ENCODE results near the gene TNKS1BP1. TPM values are rescaled to one million over a fixed set of nuclear protein-coding genes. Genes with fewer than 3 reads are reported as not detected.

The TNKS1BP1 gene
- polyA plus RNA-seq, 1 of the 3 experiments (the other 2 are of a cell fraction): 43.3 TPM

DNA sequence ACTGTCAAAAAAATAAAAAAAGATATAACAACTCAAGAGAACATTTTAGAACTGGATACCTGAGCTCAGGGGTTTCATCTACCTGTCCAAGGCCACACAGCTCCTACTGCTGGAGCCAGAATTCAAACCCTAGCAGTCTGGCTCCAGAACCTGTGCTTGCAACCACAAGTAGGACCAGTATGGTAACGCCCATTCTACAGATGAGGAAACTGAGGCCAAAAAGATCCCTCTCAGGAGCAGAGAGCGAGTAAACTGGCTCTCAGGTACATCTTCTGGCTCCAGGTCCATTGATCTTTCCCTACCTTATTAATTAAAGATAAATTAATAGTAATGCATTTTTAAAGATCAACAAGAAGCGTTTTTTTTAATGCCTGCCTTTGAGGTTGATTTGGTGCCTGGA is 32.6 kb upstream of the TNKS1BP1 start:
- CTCF ChIA-PET: interaction anchor here (0.7 to 2.4 kb wide), 5 partner anchors 11 to 101 kb away, joined by 3 to 12 read pairs (median 3); no protein-coding TSS in a partner anchor

DNA sequence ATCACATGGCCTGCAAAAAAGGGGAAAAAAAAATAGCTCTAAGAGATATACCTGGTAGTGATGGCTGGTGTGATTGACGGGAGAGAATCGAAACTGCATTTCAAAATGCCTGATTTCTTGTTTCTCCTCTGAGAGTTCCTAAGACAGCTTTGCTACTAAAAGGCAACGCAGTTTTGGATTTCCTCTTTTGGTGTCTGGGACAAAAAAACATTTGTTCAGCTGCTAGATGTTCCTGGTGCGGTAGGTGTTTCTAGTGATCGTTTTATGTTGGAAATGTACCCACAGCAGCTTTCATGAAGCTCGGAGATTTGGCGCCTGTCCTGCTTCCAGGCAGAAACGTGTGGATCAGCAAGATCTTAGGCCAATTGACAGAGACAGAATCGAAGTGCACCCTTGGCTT is 31.5 kb upstream of the TNKS1BP1 start:
- Histone ChIP-seq H3K4me2 (no peak overlapping the region), H4K20me1 (ENCODE audit: insufficient read depth) (no peaks in the 10 kb centered on the region), H3K9me3 (no peaks in the 10 kb centered on the region), H3K79me2 (ENCODE audit: insufficient read depth) (no peaks in the 10 kb centered on the region), H2AFZ (ENCODE audit: low read depth) (no peak overlapping the region), H3K27me3 (ENCODE audit: insufficient read depth) (peaks cover 4% of the 10 kb centered on the region; the same call in 1 of the 2 replicates), H3K36me3 (replicated peaks in 1 of 2; ENCODE audit: control insufficient read depth in 1 of 2, insufficient read depth in 2 of 2, low read length in 1 of 2) (no peaks in the 10 kb centered on the region), H3K27ac (ENCODE audit: low read depth in 2 of 2, low read length in 1 of 2) (no peak overlapping the region), H3K4me3 (ENCODE audit: low read depth in 2 of 2, low read length in 1 of 2) (no peak overlapping the region), H3K9me2 (no peaks in the 10 kb centered on the region), H3K9ac (no peak overlapping the region), H3K4me1 (ENCODE audit: control insufficient read depth in 1 of 2, insufficient read depth in 2 of 2, low read depth in 1 of 2, low read length in 1 of 2) (no peaks in the 10 kb centered on the region; a peak in 1 of 4 replicates), H3F3A (replicated peaks; ENCODE audit: insufficient read depth) (no peaks in the 10 kb centered on the region)
- 62% methylated on average over 9 of the region's 9 CpGs for WGBS (ENCODE audit: low lambda C conversion rate)
- POLR2A ChIA-PET: no interaction called here
- no peak for TF ChIP-seq MXI1 (IDR thresholded peaks at IDR 0.05; ENCODE audit: low read depth, low read length)
- TF ChIP-seq, protein P1, sequence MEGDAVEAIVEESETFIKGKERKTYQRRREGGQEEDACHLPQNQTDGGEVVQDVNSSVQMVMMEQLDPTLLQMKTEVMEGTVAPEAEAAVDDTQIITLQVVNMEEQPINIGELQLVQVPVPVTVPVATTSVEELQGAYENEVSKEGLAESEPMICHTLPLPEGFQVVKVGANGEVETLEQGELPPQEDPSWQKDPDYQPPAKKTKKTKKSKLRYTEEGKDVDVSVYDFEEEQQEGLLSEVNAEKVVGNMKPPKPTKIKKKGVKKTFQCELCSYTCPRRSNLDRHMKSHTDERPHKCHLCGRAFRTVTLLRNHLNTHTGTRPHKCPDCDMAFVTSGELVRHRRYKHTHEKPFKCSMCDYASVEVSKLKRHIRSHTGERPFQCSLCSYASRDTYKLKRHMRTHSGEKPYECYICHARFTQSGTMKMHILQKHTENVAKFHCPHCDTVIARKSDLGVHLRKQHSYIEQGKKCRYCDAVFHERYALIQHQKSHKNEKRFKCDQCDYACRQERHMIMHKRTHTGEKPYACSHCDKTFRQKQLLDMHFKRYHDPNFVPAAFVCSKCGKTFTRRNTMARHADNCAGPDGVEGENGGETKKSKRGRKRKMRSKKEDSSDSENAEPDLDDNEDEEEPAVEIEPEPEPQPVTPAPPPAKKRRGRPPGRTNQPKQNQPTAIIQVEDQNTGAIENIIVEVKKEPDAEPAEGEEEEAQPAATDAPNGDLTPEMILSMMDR (IDR thresholded peaks at IDR 0.05): no peak
- TF ChIP-seq TEAD4 (IDR thresholded peaks at IDR 0.05; ENCODE audit: borderline replicate concordance, insufficient read depth): no peak
- no peak for TF ChIP-seq POLR2AphosphoS5 (IDR thresholded peaks at IDR 0.05; ENCODE audit: low read depth, low read length)
- no peak for TF ChIP-seq MEF2A (IDR thresholded peaks at IDR 0.05; ENCODE audit: borderline replicate concordance, low read depth)
- TF ChIP-seq SMC3 (IDR thresholded peaks at IDR 0.05; ENCODE audit: low read depth, low read length): no peak
- TF ChIP-seq, protein P2, sequence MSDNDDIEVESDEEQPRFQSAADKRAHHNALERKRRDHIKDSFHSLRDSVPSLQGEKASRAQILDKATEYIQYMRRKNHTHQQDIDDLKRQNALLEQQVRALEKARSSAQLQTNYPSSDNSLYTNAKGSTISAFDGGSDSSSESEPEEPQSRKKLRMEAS (IDR thresholded peaks at IDR 0.05; ENCODE audit: low read depth): no peak
- no peak for DNase-seq
- CTCF ChIA-PET: interaction anchor here (0.8 to 2.4 kb wide), 3 partner anchors 10 to 137 kb away, joined by 3 to 12 read pairs (median 7); no protein-coding TSS in a partner anchor

More for the DNA sequence above, 32.6 kb upstream of the TNKS1BP1 start:
- Histone ChIP-seq H3K9me2 (no peaks in the 10 kb centered on the region), H3K9ac (no peak overlapping the region), H3K79me2 (ENCODE audit: insufficient read depth) (no peaks in the 10 kb centered on the region), H3K4me1 (ENCODE audit: control insufficient read depth in 1 of 2, insufficient read depth in 2 of 2, low read depth in 1 of 2, low read length in 1 of 2) (no peaks in the 10 kb centered on the region; a peak in 1 of 4 replicates), H3K36me3 (replicated peaks in 1 of 2; ENCODE audit: control insufficient read depth in 1 of 2, insufficient read depth in 2 of 2, low read length in 1 of 2) (no peaks in the 10 kb centered on the region), H3F3A (replicated peaks; ENCODE audit: insufficient read depth) (no peaks in the 10 kb centered on the region), H2AFZ (ENCODE audit: low read depth) (no peak overlapping the region), H3K27ac (ENCODE audit: low read depth in 2 of 2, low read length in 1 of 2) (no peak overlapping the region), H4K20me1 (ENCODE audit: insufficient read depth) (no peaks in the 10 kb centered on the region), H3K4me2 (no peak overlapping the region), H3K9me3 (no peaks in the 10 kb centered on the region), H3K27me3 (ENCODE audit: insufficient read depth) (peaks cover 4% of the 10 kb centered on the region; the same call in 1 of the 2 replicates), H3K4me3 (ENCODE audit: low read depth in 2 of 2, low read length in 1 of 2) (no peak overlapping the region)
- POLR2A ChIA-PET: no interaction called here
- DNase-seq: no peak
- WGBS (ENCODE audit: low lambda C conversion rate): 51% methylated on average over 3 of the region's 3 CpGs
- TF ChIP-seq, protein P3, sequence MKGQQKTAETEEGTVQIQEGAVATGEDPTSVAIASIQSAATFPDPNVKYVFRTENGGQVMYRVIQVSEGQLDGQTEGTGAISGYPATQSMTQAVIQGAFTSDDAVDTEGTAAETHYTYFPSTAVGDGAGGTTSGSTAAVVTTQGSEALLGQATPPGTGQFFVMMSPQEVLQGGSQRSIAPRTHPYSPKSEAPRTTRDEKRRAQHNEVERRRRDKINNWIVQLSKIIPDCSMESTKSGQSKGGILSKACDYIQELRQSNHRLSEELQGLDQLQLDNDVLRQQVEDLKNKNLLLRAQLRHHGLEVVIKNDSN (IDR thresholded peaks at IDR 0.05; ENCODE audit: borderline replicate concordance, low read depth): no peak
- TF ChIP-seq, protein P4, sequence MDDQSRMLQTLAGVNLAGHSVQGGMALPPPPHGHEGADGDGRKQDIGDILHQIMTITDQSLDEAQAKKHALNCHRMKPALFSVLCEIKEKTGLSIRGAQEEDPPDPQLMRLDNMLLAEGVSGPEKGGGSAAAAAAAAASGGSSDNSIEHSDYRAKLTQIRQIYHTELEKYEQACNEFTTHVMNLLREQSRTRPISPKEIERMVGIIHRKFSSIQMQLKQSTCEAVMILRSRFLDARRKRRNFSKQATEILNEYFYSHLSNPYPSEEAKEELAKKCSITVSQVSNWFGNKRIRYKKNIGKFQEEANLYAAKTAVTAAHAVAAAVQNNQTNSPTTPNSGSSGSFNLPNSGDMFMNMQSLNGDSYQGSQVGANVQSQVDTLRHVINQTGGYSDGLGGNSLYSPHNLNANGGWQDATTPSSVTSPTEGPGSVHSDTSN (IDR thresholded peaks at IDR 0.05): no peak
- TF ChIP-seq FOXJ3 (CRISPR knock-in tag; IDR thresholded peaks at IDR 0.05): no peak
- TF ChIP-seq EZH2phosphoT487 (IDR thresholded peaks at IDR 0.05; ENCODE audit: borderline replicate concordance, low read depth): no peak
- no peak for TF ChIP-seq EP300 (IDR thresholded peaks at IDR 0.05; ENCODE audit: borderline replicate concordance in 1 of 2, low read depth in 1 of 2, low read length in 1 of 2)
- no peak for TF ChIP-seq ELF1 (IDR thresholded peaks at IDR 0.05)
- TF ChIP-seq, protein P5, sequence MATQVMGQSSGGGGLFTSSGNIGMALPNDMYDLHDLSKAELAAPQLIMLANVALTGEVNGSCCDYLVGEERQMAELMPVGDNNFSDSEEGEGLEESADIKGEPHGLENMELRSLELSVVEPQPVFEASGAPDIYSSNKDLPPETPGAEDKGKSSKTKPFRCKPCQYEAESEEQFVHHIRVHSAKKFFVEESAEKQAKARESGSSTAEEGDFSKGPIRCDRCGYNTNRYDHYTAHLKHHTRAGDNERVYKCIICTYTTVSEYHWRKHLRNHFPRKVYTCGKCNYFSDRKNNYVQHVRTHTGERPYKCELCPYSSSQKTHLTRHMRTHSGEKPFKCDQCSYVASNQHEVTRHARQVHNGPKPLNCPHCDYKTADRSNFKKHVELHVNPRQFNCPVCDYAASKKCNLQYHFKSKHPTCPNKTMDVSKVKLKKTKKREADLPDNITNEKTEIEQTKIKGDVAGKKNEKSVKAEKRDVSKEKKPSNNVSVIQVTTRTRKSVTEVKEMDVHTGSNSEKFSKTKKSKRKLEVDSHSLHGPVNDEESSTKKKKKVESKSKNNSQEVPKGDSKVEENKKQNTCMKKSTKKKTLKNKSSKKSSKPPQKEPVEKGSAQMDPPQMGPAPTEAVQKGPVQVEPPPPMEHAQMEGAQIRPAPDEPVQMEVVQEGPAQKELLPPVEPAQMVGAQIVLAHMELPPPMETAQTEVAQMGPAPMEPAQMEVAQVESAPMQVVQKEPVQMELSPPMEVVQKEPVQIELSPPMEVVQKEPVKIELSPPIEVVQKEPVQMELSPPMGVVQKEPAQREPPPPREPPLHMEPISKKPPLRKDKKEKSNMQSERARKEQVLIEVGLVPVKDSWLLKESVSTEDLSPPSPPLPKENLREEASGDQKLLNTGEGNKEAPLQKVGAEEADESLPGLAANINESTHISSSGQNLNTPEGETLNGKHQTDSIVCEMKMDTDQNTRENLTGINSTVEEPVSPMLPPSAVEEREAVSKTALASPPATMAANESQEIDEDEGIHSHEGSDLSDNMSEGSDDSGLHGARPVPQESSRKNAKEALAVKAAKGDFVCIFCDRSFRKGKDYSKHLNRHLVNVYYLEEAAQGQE (IDR thresholded peaks at IDR 0.05; ENCODE audit: low read depth, low read length): no peak
- no peak for TF ChIP-seq RAD21 (IDR thresholded peaks at IDR 0.05; ENCODE audit: low read length)
- no peak for TF ChIP-seq NRF1 (IDR thresholded peaks at IDR 0.05; ENCODE audit: low read depth, low read length)
- no peak for TF ChIP-seq NFIC (IDR thresholded peaks at IDR 0.05; ENCODE audit: borderline replicate concordance)
